SK-N-MC (cell line): Measurements from ENCODE around the gene KLHDC7A.

Experiments
- EZH2 ChIP-seq: fragments of 200-600 bp; sonication (generic); IDR thresholded peaks from one replicate; pipeline ENCODE4 v1.6.1; 2017; ENCODE audit warnings: antibody characterized with exemption
- POLR2AphosphoS5 ChIP-seq: IDR thresholded peaks from 2 replicates; pipeline ENCODE4 v1.6.1; 2012; ENCODE audit warnings: mild to moderate bottlenecking, low read depth, low read length, borderline replicate concordance

GRCh38 chr1:18464665-18465050 is 16.1 kb upstream of the KLHDC7A start:
- TF ChIP-seq EZH2: no peak
- no peak for TF ChIP-seq POLR2AphosphoS5
